DMS 273 (cell line): Measurements from ENCODE around the gene WDR73.

ENCODE experiments used
- DNase-seq: peaks from one replicate; lab custom pipeline; 2025; ENCODE audit not compliant: unreplicated experiment; lab: John Stamatoyannopoulos, UW

WDR73 gene

DNA sequence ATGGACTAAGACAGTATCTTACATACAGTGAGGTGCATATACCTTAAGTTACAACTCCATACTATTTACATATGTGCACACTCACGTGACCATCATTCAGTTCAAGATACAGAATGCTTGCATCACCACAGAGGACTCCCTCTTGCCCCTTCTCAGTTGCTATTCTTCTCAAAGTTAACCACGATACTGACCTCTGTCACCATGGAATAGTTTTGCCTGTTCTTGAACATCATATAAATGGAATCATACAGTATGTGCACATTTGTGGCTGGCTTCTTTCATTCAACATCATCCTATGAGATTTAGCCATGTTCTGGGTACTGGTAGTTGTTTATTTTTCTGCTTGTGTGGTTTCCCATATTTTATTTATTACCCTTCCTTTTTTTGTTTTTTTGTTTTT is 63.7 kb downstream of the WDR73 start:
- DNase-seq = no peak
